ENCODE results near the gene CENPX. TPM values are rescaled to one million over a fixed set of nuclear protein-coding genes. Genes with fewer than 3 reads are reported as not detected.

Gene CENPX
- polyA plus RNA-seq, 1 donor (not counting 4 experiments of a cell fraction or from before 2014, with no cell fraction given): 48.2 TPM

DNA sequence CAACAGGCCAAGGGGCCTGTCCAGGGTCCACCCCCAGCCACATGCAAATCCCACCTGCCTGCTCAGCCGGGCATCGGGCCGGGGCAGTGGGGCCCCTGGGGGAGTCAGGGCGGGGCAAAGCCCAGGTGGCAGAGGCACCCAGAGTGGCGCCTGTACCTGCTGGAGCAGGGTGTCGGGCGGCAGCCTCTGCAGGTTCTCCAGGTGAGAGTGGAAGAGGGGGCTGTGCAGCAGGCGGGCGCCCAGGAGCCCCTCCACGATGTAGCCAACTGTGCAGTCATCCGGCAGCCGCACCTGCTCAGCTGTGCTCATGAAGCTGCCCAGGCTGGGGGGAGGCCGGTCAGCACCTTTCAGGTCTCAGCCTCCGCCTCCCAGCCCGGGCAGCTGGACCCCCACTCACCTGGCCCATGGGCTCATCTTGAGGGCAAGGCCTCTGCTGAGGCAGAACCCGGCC, 26.9 kb upstream of the CENPX start:
- dilution Hi-C loops (cut with MboI; ENCODE audit: extremely low pct_ligation_motif_present, low sequenced_read_pairs): no loop called here
- peaks cover 5 to 19% of the 10 kb centered on the region in 2 experiments for H3K36me3 ChIP-seq (ENCODE audit: control insufficient read depth in 2 of 2, extremely low read depth in 1 of 2, insufficient read depth in 2 of 2, low read length in 2 of 2)
- no peak for TF ChIP-seq EZH2 (IDR thresholded peaks at IDR 0.05; ENCODE audit: low read length)
- TF ChIP-seq, protein P1, sequence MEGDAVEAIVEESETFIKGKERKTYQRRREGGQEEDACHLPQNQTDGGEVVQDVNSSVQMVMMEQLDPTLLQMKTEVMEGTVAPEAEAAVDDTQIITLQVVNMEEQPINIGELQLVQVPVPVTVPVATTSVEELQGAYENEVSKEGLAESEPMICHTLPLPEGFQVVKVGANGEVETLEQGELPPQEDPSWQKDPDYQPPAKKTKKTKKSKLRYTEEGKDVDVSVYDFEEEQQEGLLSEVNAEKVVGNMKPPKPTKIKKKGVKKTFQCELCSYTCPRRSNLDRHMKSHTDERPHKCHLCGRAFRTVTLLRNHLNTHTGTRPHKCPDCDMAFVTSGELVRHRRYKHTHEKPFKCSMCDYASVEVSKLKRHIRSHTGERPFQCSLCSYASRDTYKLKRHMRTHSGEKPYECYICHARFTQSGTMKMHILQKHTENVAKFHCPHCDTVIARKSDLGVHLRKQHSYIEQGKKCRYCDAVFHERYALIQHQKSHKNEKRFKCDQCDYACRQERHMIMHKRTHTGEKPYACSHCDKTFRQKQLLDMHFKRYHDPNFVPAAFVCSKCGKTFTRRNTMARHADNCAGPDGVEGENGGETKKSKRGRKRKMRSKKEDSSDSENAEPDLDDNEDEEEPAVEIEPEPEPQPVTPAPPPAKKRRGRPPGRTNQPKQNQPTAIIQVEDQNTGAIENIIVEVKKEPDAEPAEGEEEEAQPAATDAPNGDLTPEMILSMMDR (optimal IDR thresholded peaks at IDR 0.05 in 1 of 3, IDR thresholded peaks at IDR 0.05 in 1 of 3, conservative IDR thresholded peaks at IDR 0.05 in 1 of 3; ENCODE audit: extremely low read depth in 1 of 3, insufficient read depth in 2 of 3, low read length in 3 of 3): no peak
- H3K27ac ChIP-seq (ENCODE audit: control insufficient read depth, insufficient read depth, low read length): no peak overlapping the region
- FAIRE-seq (no peak), DNase-seq (ENCODE audit: low read depth, low spot score) (no peak)
- H3K9me1 ChIP-seq (ENCODE audit: control insufficient read depth, extremely low read depth, insufficient read depth, low read length): no peaks in the 10 kb centered on the region
- H3K9me3 ChIP-seq (ENCODE audit: control insufficient read depth, low read depth, low read length): no peaks in the 10 kb centered on the region
- no peak overlapping the region for H3K4me2 ChIP-seq (ENCODE audit: control insufficient read depth, extremely low read depth, insufficient read depth, low read depth, low read length)
- peaks cover 25% of the 10 kb centered on the region for H3K79me2 ChIP-seq (ENCODE audit: control insufficient read depth, insufficient read depth, low read length)
- no peaks in the 10 kb centered on the region for H3K27me3 ChIP-seq (ENCODE audit: control insufficient read depth, extremely low read depth, insufficient read depth, low read length)
- peaks cover 11% of the 10 kb centered on the region for H3K4me1 ChIP-seq (ENCODE audit: control insufficient read depth, extremely low read depth, insufficient read depth, low read length)
- H3K4me3 ChIP-seq (ENCODE audit: control insufficient read depth in 2 of 3, extremely low read depth in 1 of 3, insufficient read depth in 2 of 3, low read depth in 1 of 3, low read length in 3 of 3): no peak overlapping the region
- H3K9ac ChIP-seq (ENCODE audit: control insufficient read depth, extremely low read depth, insufficient read depth, low read length): no peak overlapping the region
- H4K20me1 ChIP-seq (ENCODE audit: control insufficient read depth, extremely low read depth, insufficient read depth, low read length): no peaks in the 10 kb centered on the region
- no peak overlapping the region for H2AFZ ChIP-seq (ENCODE audit: control insufficient read depth, low read length)

DNA sequence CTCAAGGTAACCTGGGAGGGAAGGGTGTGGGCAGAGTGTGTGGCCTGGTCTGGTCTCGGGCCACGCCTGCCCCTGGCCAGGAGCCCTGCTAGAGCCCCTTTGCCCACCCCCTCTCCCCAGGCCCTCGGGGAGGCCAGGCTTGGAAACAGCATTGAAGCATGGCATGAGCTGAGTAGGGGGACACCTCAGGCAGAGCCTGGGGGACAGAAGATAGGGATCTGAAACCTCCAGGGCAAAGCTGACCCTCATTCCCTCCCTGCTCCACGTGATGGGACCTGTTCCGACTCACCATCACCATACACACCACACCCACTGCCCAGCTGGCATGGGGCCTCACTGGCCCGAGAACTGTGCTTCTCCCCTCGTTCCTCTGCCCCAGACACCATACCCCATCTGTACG, 26.4 kb upstream of the CENPX start:
- Histone ChIP-seq H2AFZ (ENCODE audit: control insufficient read depth, low read length) (no peak overlapping the region), H4K20me1 (ENCODE audit: control insufficient read depth, extremely low read depth, insufficient read depth, low read length) (no peaks in the 10 kb centered on the region), H3K4me3 (ENCODE audit: control insufficient read depth in 2 of 3, extremely low read depth in 1 of 3, insufficient read depth in 2 of 3, low read depth in 1 of 3, low read length in 3 of 3) (no peak overlapping the region), H3K4me2 (ENCODE audit: control insufficient read depth, extremely low read depth, insufficient read depth, low read depth, low read length) (no peak overlapping the region), H3K79me2 (ENCODE audit: control insufficient read depth, insufficient read depth, low read length) (peaks cover 25% of the 10 kb centered on the region), H3K9me1 (ENCODE audit: control insufficient read depth, extremely low read depth, insufficient read depth, low read length) (no peaks in the 10 kb centered on the region), H3K27ac (ENCODE audit: control insufficient read depth, insufficient read depth, low read length) (no peak overlapping the region), H3K36me3 (ENCODE audit: control insufficient read depth in 2 of 2, extremely low read depth in 1 of 2, insufficient read depth in 2 of 2, low read length in 2 of 2) (peaks cover 5 to 16% of the 10 kb centered on the region in 2 experiments), H3K9me3 (ENCODE audit: control insufficient read depth, low read depth, low read length) (no peaks in the 10 kb centered on the region), H3K27me3 (ENCODE audit: control insufficient read depth, extremely low read depth, insufficient read depth, low read length) (no peaks in the 10 kb centered on the region), H3K9ac (ENCODE audit: control insufficient read depth, extremely low read depth, insufficient read depth, low read length) (no peak overlapping the region), H3K4me1 (ENCODE audit: control insufficient read depth, extremely low read depth, insufficient read depth, low read length) (peaks cover 11% of the 10 kb centered on the region)
- no peak for TF ChIP-seq EZH2 (IDR thresholded peaks at IDR 0.05; ENCODE audit: low read length)
- TF ChIP-seq, protein P1 (optimal IDR thresholded peaks at IDR 0.05 in 1 of 3, IDR thresholded peaks at IDR 0.05 in 1 of 3, conservative IDR thresholded peaks at IDR 0.05 in 1 of 3; ENCODE audit: extremely low read depth in 1 of 3, insufficient read depth in 2 of 3, low read length in 3 of 3): no peak
- FAIRE-seq (no peak), DNase-seq (ENCODE audit: low read depth, low spot score) (no peak)
- dilution Hi-C loops (cut with MboI; ENCODE audit: extremely low pct_ligation_motif_present, low sequenced_read_pairs): no loop called here
